KMS-11 (cell line): ENCODE data around the gene OR2AT4.

Experiments used
- H2AFZ ChIP-seq: fragments of 200-600 bp; sonication (generic); 2 replicates; pipeline ENCODE4 v1.6.1; 2016; ENCODE audit warnings: antibody characterized with exemption, mixed run types, low read depth
- H3K27ac ChIP-seq: fragments of 200-600 bp; sonication (generic); 2 replicates; pipeline ENCODE4 v1.6.1; 2016; ENCODE audit warnings: mild to moderate bottlenecking, mixed run types
- H3K27me3 ChIP-seq: fragments of 200-600 bp; sonication (generic); 2 replicates; pipeline ENCODE4 v1.6.1; 2017; ENCODE audit warnings: mild to moderate bottlenecking, low read depth, mixed run types, moderate library complexity; ENCODE audit not compliant: insufficient read depth
- H3K36me3 ChIP-seq: fragments of 200-600 bp; sonication (generic); 2 replicates; pipeline ENCODE4 v1.6.1; 2017; ENCODE audit warnings: mild to moderate bottlenecking, mixed run types; ENCODE audit not compliant: insufficient read depth
- H3K4me1 ChIP-seq: fragments of 200-600 bp; sonication (generic); 2 replicates; pipeline ENCODE4 v1.6.1; 2016; ENCODE audit warnings: mild to moderate bottlenecking, low read depth, mixed run types; ENCODE audit not compliant: poor library complexity, severe bottlenecking
- H3K4me2 ChIP-seq: fragments of 200-600 bp; sonication (generic); 2 replicates; pipeline ENCODE4 v1.7.0; 2016; ENCODE audit warnings: mild to moderate bottlenecking, mixed run types
- H3K4me3 ChIP-seq: fragments of 200-600 bp; sonication (generic); IDR thresholded peaks from 2 replicates; pipeline ENCODE4 v1.6.1; 2017; ENCODE audit warnings: low read depth, low read length, mixed read lengths; ENCODE audit not compliant: insufficient read depth
- H3K79me2 ChIP-seq: fragments of 200-600 bp; sonication (generic); 2 replicates; pipeline ENCODE4 v1.6.1; 2016; ENCODE audit warnings: low read depth, mixed run types; ENCODE audit not compliant: insufficient read depth
- H3K9ac ChIP-seq: fragments of 200-600 bp; sonication (generic); 2 replicates; pipeline ENCODE4 v1.6.1; 2016; ENCODE audit warnings: mild to moderate bottlenecking, mixed run types
- H4K20me1 ChIP-seq: fragments of 200-600 bp; sonication (generic); 2 replicates; pipeline ENCODE4 v1.6.1; 2016; ENCODE audit warnings: mild to moderate bottlenecking, mixed run types; ENCODE audit not compliant: insufficient read depth
- CTCF ChIP-seq: fragments of 200-600 bp; sonication (generic); conservative IDR thresholded peaks from 2 replicates; pipeline ENCODE4 v1.6.1; 2017; ENCODE audit warnings: low read depth, mild to moderate bottlenecking, antibody characterized with exemption, low read length, moderate library complexity, mixed read lengths

OR2AT4 gene

GRCh38 chr11:75083217-75083605, 13.5 kb downstream of the OR2AT4 start:
- H3K4me2 ChIP-seq: no peak overlapping the region

GRCh38 chr11:75082601-75083216, 14.0 kb downstream of the OR2AT4 start:
- H3K9ac ChIP-seq: no peak overlapping the region
- no peaks in the 10 kb centered on the region for H3K36me3 ChIP-seq
- H3K27me3 ChIP-seq: no peaks in the 10 kb centered on the region
- H3K4me2 ChIP-seq: no peak overlapping the region
- H2AFZ ChIP-seq: no peak overlapping the region
- no peaks in the 10 kb centered on the region for H4K20me1 ChIP-seq
- TF ChIP-seq CTCF: no peak
- no peak overlapping the region for H3K27ac ChIP-seq
- no peaks in the 10 kb centered on the region for H3K4me1 ChIP-seq
- H3K4me3 ChIP-seq: no peak overlapping the region
- no peaks in the 10 kb centered on the region for H3K79me2 ChIP-seq

More at GRCh38 chr11:75083217-75083605, 13.5 kb downstream of the OR2AT4 start:
- no peaks in the 10 kb centered on the region for H3K27me3 ChIP-seq
- H3K9ac ChIP-seq: no peak overlapping the region
- no peaks in the 10 kb centered on the region for H3K79me2 ChIP-seq
- no peak overlapping the region for H3K27ac ChIP-seq
- TF ChIP-seq CTCF: no peak
- H3K4me3 ChIP-seq: no peak overlapping the region
- no peaks in the 10 kb centered on the region for H3K4me1 ChIP-seq
- no peaks in the 10 kb centered on the region for H4K20me1 ChIP-seq
- H3K36me3 ChIP-seq: no peaks in the 10 kb centered on the region
- no peak overlapping the region for H2AFZ ChIP-seq

GRCh38 chr11:75079546-75079945, 17.1 kb downstream of the OR2AT4 start:
- no peak for TF ChIP-seq CTCF
- no peaks in the 10 kb centered on the region for H3K27me3 ChIP-seq
- no peaks in the 10 kb centered on the region for H3K79me2 ChIP-seq
- H3K27ac ChIP-seq: no peak overlapping the region
- no peak overlapping the region for H3K4me2 ChIP-seq
- no peaks in the 10 kb centered on the region for H3K4me1 ChIP-seq
- H2AFZ ChIP-seq: no peak overlapping the region
- no peak overlapping the region for H3K4me3 ChIP-seq
- no peak overlapping the region for H3K9ac ChIP-seq
- H4K20me1 ChIP-seq: no peaks in the 10 kb centered on the region
- H3K36me3 ChIP-seq: no peaks in the 10 kb centered on the region

DNA sequence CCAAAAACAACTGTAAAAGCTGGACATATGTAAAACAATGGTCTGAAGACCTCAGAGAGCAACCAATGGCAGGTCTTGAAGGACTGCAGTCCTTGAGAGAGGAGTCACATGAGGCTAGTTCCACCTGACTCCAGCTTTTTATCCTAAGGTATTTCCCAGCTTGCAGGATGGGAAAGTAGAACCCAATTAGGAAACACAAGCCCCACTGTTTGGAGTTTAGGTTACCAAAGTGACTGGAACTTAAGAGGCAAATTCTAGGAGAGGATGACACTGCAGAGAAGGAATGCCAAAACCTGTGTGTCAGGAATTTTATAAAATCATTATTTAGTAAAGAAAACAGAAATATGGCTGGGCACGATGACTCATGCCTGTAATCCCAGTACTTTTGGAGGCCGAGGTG, 18.4 kb downstream of the OR2AT4 start:
- Histone ChIP-seq H3K4me2 (no peak overlapping the region), H3K4me3 (no peak overlapping the region), H3K4me1 (no peaks in the 10 kb centered on the region), H4K20me1 (no peaks in the 10 kb centered on the region), H3K36me3 (no peaks in the 10 kb centered on the region), H3K27ac (no peak overlapping the region), H3K9ac (no peak overlapping the region), H3K79me2 (no peaks in the 10 kb centered on the region), H3K27me3 (no peaks in the 10 kb centered on the region), H2AFZ (no peak overlapping the region)
- no peak for TF ChIP-seq CTCF
